ENCODE measurements around the gene FBXO47.
"Not testable (repeated sequence)": the region's sequence is repeated elsewhere in the genome, so short reads cannot be mapped to it uniquely, and the experiment has no call there.

Gene FBXO47

GRCh38 chr17:38915639-38915995 lies 51.6 kb downstream of the FBXO47 start:
- Histone ChIP-seq H3K9me3 (ENCODE audit: control insufficient read depth, insufficient read depth, low read length) (no peaks in the 10 kb centered on the region), H3K9me2 (replicated peaks; ENCODE audit: control insufficient read depth, low read length) (no peaks in the 10 kb centered on the region), H4K20me1 (ENCODE audit: control insufficient read depth, insufficient read depth, low read depth, low read length) (no peaks in the 10 kb centered on the region), H3K4me2 (ENCODE audit: low read length) (no peak overlapping the region), H3K27me3 (ENCODE audit: control insufficient read depth, low read length) (no peaks in the 10 kb centered on the region), H3F3A (ENCODE audit: control insufficient read depth, insufficient read depth) (no peaks in the 10 kb centered on the region; the same call in 1 of the 2 replicates), H3K27ac (ENCODE audit: low read depth, low read length) (no peak overlapping the region), H3K79me2 (ENCODE audit: control insufficient read depth, low read length) (no peaks in the 10 kb centered on the region), H3K4me3 (ENCODE audit: low read length) (no peak overlapping the region), H3K36me3 (ENCODE audit: control insufficient read depth, low read length) (peaks cover 53% of the 10 kb centered on the region), H3K4me1 (ENCODE audit: control insufficient read depth, low read length) (0 out of 2 replicates have a peak, but pooled peaks cover 3% of the 10 kb centered on the region)
- TF ChIP-seq CTCF (IDR thresholded peaks at IDR 0.05; ENCODE audit: low read depth, low read length, poor library complexity, severe bottlenecking) (no peak), EZH2phosphoT487 (IDR thresholded peaks at IDR 0.05; ENCODE audit: borderline replicate concordance, low read length) (no peak)

GRCh38 chr17:38914741-38915638 lies 52.2 kb downstream of the FBXO47 start:
- H3K36me3 ChIP-seq (ENCODE audit: control insufficient read depth, low read length): peaks cover 53% of the 10 kb centered on the region
- H3K9me3 ChIP-seq (ENCODE audit: control insufficient read depth, insufficient read depth, low read length): no peaks in the 10 kb centered on the region
- no peaks in the 10 kb centered on the region for H3K79me2 ChIP-seq (ENCODE audit: control insufficient read depth, low read length)
- no peaks in the 10 kb centered on the region; the same call in 1 of the 2 replicates for H3F3A ChIP-seq (ENCODE audit: control insufficient read depth, insufficient read depth)
- no peaks in the 10 kb centered on the region for H3K4me1 ChIP-seq (ENCODE audit: control insufficient read depth, low read length)
- TF ChIP-seq EZH2phosphoT487 (IDR thresholded peaks at IDR 0.05; ENCODE audit: borderline replicate concordance, low read length): no peak
- peak; percentile 15 for TF ChIP-seq CTCF (IDR thresholded peaks at IDR 0.05; ENCODE audit: low read depth, low read length, poor library complexity, severe bottlenecking)
- H3K27ac ChIP-seq (ENCODE audit: low read depth, low read length): no peak overlapping the region
- no peaks in the 10 kb centered on the region for H3K9me2 ChIP-seq (replicated peaks; ENCODE audit: control insufficient read depth, low read length)
- no peaks in the 10 kb centered on the region for H3K27me3 ChIP-seq (ENCODE audit: control insufficient read depth, low read length)
- no peak overlapping the region for H3K4me2 ChIP-seq (ENCODE audit: low read length)
- H3K4me3 ChIP-seq (ENCODE audit: low read length): no peak overlapping the region
- H4K20me1 ChIP-seq (ENCODE audit: control insufficient read depth, insufficient read depth, low read depth, low read length): no peaks in the 10 kb centered on the region

- Histone ChIP-seq H3K27me3 (ENCODE audit: control insufficient read depth, low read length) (no peaks in the 10 kb centered on the region), H3F3A (ENCODE audit: control insufficient read depth, insufficient read depth) (no peaks in the 10 kb centered on the region; the same call in 1 of the 2 replicates), H3K4me3 (ENCODE audit: low read length) (no peak overlapping the region), H3K27ac (ENCODE audit: low read depth, low read length) (no peak overlapping the region), H3K4me2 (ENCODE audit: low read length) (no peak overlapping the region), H3K4me1 (ENCODE audit: control insufficient read depth, low read length) (peaks cover 20% of the 10 kb centered on the region), H4K20me1 (ENCODE audit: control insufficient read depth, insufficient read depth, low read depth, low read length) (no peaks in the 10 kb centered on the region), H3K36me3 (ENCODE audit: control insufficient read depth, low read length) (peaks cover 53% of the 10 kb centered on the region), H3K9me3 (ENCODE audit: control insufficient read depth, insufficient read depth, low read length) (no peaks in the 10 kb centered on the region), H3K9me2 (replicated peaks; ENCODE audit: control insufficient read depth, low read length) (no peaks in the 10 kb centered on the region), H3K79me2 (ENCODE audit: control insufficient read depth, low read length) (peaks cover 18% of the 10 kb centered on the region)
- TF ChIP-seq EZH2phosphoT487 (IDR thresholded peaks at IDR 0.05; ENCODE audit: borderline replicate concordance, low read length) (no peak), CTCF (IDR thresholded peaks at IDR 0.05; ENCODE audit: low read depth, low read length, poor library complexity, severe bottlenecking) (no peak)
Measured at GRCh38 chr17:38912221-38912813, 54.9 kb downstream of the FBXO47 start.

DNA sequence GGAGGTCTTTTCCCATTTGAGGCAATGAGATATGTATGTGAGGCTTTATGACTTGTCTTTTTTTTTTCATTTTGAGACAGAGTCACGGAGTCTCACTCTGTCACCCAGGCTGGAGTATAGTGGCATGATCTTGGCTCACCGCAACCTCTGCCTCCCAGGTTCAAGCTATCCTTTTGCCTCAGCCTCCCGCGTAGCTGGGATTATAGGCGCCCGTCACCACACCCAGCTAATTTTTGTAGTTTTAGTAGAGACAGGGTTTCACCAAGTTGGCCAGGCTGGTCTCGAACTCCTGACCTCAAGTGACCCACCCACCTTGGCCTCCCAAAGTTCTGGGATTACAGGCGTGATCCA lies 55.5 kb downstream of the FBXO47 start:
- Histone ChIP-seq H3K79me2 (ENCODE audit: control insufficient read depth, low read length) (peaks cover 24% of the 10 kb centered on the region), H3K4me1 (ENCODE audit: control insufficient read depth, low read length) (peaks cover 27% of the 10 kb centered on the region), H3K36me3 (ENCODE audit: control insufficient read depth, low read length) (peaks cover 52% of the 10 kb centered on the region)
- not testable (repeated sequence) for H3K27ac ChIP-seq (ENCODE audit: low read depth, low read length); H3F3A ChIP-seq (ENCODE audit: control insufficient read depth, insufficient read depth); H3K9me2 ChIP-seq (replicated peaks; ENCODE audit: control insufficient read depth, low read length); H3K4me3 ChIP-seq (ENCODE audit: low read length); H3K9me3 ChIP-seq (ENCODE audit: control insufficient read depth, insufficient read depth, low read length); H4K20me1 ChIP-seq (ENCODE audit: control insufficient read depth, insufficient read depth, low read depth, low read length); H3K4me2 ChIP-seq (ENCODE audit: low read length); H3K27me3 ChIP-seq (ENCODE audit: control insufficient read depth, low read length)
